Measurements from ENCODE around the gene AHCYL2. TPM values are rescaled to one million over a fixed set of nuclear protein-coding genes. Genes with fewer than 3 reads are reported as not detected.

The AHCYL2 gene
- total and polyA plus RNA-seq, 2 of the 8 experiments (the other 6 are each of a cell fraction or from before 2014, with no cell fraction given) = 20.7 to 25.4 TPM

GRCh38 chr7:129244220-129244619, 19.4 kb downstream of the AHCYL2 start (continued):
- TF ChIP-seq GABPA (IDR thresholded peaks at IDR 0.05; ENCODE audit: borderline replicate concordance, insufficient read depth, low read length) (no peak), CHD1 (IDR thresholded peaks at IDR 0.05; ENCODE audit: low read depth, low read length) (no peak)
